ENCODE data around the gene TBC1D5. TPM values are rescaled to one million over a fixed set of nuclear protein-coding genes. Genes with fewer than 3 reads are reported as not detected.

Gene TBC1D5
- total and polyA plus RNA-seq, 2 of the 4 experiments (the other 2 are of a cell fraction), result 16.4 to 57.0 TPM

DNA sequence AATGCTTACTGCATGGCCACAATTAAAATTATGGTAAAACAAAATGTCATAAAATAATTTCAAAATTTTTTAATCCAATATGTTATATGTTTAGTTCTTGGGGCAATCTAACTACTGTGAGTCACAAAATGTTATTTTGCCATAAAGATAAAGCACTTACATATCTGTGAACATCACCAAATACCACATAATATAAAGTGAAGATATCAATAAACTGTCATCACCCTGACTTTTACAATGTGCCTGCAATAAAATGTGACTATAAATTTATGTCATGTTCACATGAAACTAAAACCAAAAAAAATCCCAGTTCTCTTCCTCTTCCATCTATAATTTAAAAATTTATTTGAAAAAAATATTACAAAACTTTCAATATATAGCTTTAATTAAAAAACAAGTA lies 191.8 kb downstream of the TBC1D5 start:
- Histone ChIP-seq H2AK9ac (replicated peaks; ENCODE audit: low read depth, low read length, poor library complexity) (no peak overlapping the region), H3K27ac (ENCODE audit: insufficient read depth, low read length) (no peak overlapping the region), H3K56ac (ENCODE audit: extremely low read depth, insufficient read depth, low read length) (no peak overlapping the region), H2AFZ (replicated peaks; ENCODE audit: low read length, poor library complexity) (no peak overlapping the region), H2BK20ac (ENCODE audit: low read depth, low read length) (no peak overlapping the region), H3K9me3 (ENCODE audit: control insufficient read depth, insufficient read depth, low read length) (no peaks in the 10 kb centered on the region), H2BK15ac (ENCODE audit: low read depth, low read length) (no peak overlapping the region), H2BK120ac (ENCODE audit: low read depth, low read length) (no peak overlapping the region), H3K4ac (ENCODE audit: low read depth, low read length) (no peak overlapping the region), H3K9me1 (ENCODE audit: insufficient read depth, low read length) (no peaks in the 10 kb centered on the region), H3K27me3 (ENCODE audit: control insufficient read depth, insufficient read depth, low read length) (no peaks in the 10 kb centered on the region), H4K5ac (ENCODE audit: low read depth, low read length) (no peak overlapping the region), H3K23ac (ENCODE audit: low read depth, low read length) (no peak overlapping the region), H3K4me1 (ENCODE audit: control insufficient read depth, insufficient read depth, low read length) (peaks cover 1% of the 10 kb centered on the region; the same call in 1 of the 2 replicates), H2AK5ac (ENCODE audit: low read depth, low read length) (no peak overlapping the region), H3K4me3 (ENCODE audit: insufficient read depth, low read depth, low read length) (no peak overlapping the region), H2BK5ac (ENCODE audit: low read depth, low read length, poor library complexity, severe bottlenecking) (no peak overlapping the region), H3K36me3 (ENCODE audit: control insufficient read depth, insufficient read depth, low read length) (no peaks in the 10 kb centered on the region), H3K79me1 (ENCODE audit: low read depth in 1 of 2, low read length in 2 of 2) (peaks cover 0 to 2% of the 10 kb centered on the region in 2 experiments; a peak in 1 of 4 replicates), H3K18ac (ENCODE audit: low read depth, low read length) (no peak overlapping the region), H3K9ac (ENCODE audit: low read depth, low read length) (no peak overlapping the region), H4K8ac (ENCODE audit: low read depth in 2 of 2, low read length in 2 of 2) (no peak overlapping the region), H4K20me1 (ENCODE audit: insufficient read depth, low read length) (no peaks in the 10 kb centered on the region), H3K4me2 (ENCODE audit: low read depth, low read length) (no peak overlapping the region), H4K91ac (ENCODE audit: insufficient read depth, low read depth, low read length) (no peak overlapping the region), H3K14ac (replicated peaks; ENCODE audit: low read depth, low read length) (no peak overlapping the region)
- TF ChIP-seq CHD1 (IDR thresholded peaks at IDR 0.05; ENCODE audit: low read depth, low read length), result no peak
- CTCF ChIA-PET, result no interaction called here
- POLR2A ChIA-PET (ENCODE audit: unreplicated experiment), result no interaction called here
- intact Hi-C loops (cut with micrococcal nuclease) (no loop called here), in situ Hi-C loops (cut with MboI; ENCODE audit: low sequenced_read_pairs) (no loop called here), dilution Hi-C loops (cut with HindIII; ENCODE audit: low sequenced_read_pairs, unreplicated experiment) (no loop called here)
- BruUV-seq (replicated peaks), result no TSS peak
- no peak for DNase-seq
- no peak for ATAC-seq (ENCODE audit: low read depth)

Data from IMR-90 (cell line).